ENCODE results near the gene PSG4.
"Not testable (repeated sequence)": the region's sequence is repeated elsewhere in the genome, so short reads cannot be mapped to it uniquely, and the experiment has no call there.

The PSG4 gene

GRCh38 chr19:43197666-43198397 is 7.6 kb downstream of the PSG4 start:
- not testable (repeated sequence) for DNase-seq

GRCh38 chr19:43194397-43194796 is 11.0 kb downstream of the PSG4 start:
- DNase-seq: not testable (repeated sequence)

GRCh38 chr19:43192381-43193155 is 12.9 kb downstream of the PSG4 start:
- not testable (repeated sequence) for DNase-seq

GRCh38 chr19:43188092-43188491 is 17.3 kb downstream of the PSG4 start:
- not testable (repeated sequence) for DNase-seq

GRCh38 chr19:43186311-43186935 is 19.0 kb downstream of the PSG4 start, which contains the start of gene PSG5:
Gene PSG5, minus strand, starts transcription at chr19:43186536. Its CDS starts 131 bp downstream, at chr19:43186405.
- not testable (repeated sequence) for DNase-seq

GRCh38 chr19:43181869-43182771 is 23.3 kb downstream of the PSG4 start:
- not testable (repeated sequence) for DNase-seq

GRCh38 chr19:43179569-43180147 is 25.8 kb downstream of the PSG4 start:
- DNase-seq: not testable (repeated sequence)

- DNase-seq: not testable (repeated sequence)
These were observed 26.9 kb downstream of the PSG4 start for GRCh38 chr19:43178577-43178976.

- not testable (repeated sequence) for DNase-seq
These were observed 39.5 kb downstream of the PSG4 start for GRCh38 chr19:43165906-43166305.

- not testable (repeated sequence) for DNase-seq
These were observed 42.3 kb downstream of the PSG4 start for GRCh38 chr19:43163135-43163534.

GRCh38 chr19:43162261-43162660 is 43.2 kb downstream of the PSG4 start:
- not testable (repeated sequence) for DNase-seq

- DNase-seq: no peak
These were observed 53.2 kb downstream of the PSG4 start for GRCh38 chr19:43152214-43152613.

GRCh38 chr19:43149788-43150187 is 55.6 kb downstream of the PSG4 start:
- not testable (repeated sequence) for DNase-seq

- DNase-seq: no peak
These were observed 57.2 kb downstream of the PSG4 start for GRCh38 chr19:43148233-43148632.

Measured in stimulated activated CD4-positive, alpha-beta T cell treated with anti-CD3 and anti-CD28 coated beads, Interleukin-4, amount 100 ng/mL, for 24 hours (primary cell).